Left renal pelvis (tissue), 4 donors: ENCODE measurements around the gene FIGNL2. TPM values are rescaled to one million over a fixed set of nuclear protein-coding genes. Genes with fewer than 3 reads are reported as not detected.

Experiments used
- DNase-seq, 4 donors: peaks; one replicate each; pipeline ENCODE4 v3.0.0-alpha.2; 2013; ENCODE audit warnings: low read depth in 4 of 4, low spot score in 3 of 4
- polyA plus RNA-seq, 4 donors: library from polyadenylated mRNA; unstranded; fragments of 120-200 nt; gene quantifications; one replicate each; pipeline ENCODE4 v1.2.1, GENCODE V29; 2013; ENCODE audit not compliant: insufficient read length in 4 of 4

Gene FIGNL2
- polyA plus RNA-seq, 4 donors, result 2.8 to 5.5 (median 3.9) TPM

DNA sequence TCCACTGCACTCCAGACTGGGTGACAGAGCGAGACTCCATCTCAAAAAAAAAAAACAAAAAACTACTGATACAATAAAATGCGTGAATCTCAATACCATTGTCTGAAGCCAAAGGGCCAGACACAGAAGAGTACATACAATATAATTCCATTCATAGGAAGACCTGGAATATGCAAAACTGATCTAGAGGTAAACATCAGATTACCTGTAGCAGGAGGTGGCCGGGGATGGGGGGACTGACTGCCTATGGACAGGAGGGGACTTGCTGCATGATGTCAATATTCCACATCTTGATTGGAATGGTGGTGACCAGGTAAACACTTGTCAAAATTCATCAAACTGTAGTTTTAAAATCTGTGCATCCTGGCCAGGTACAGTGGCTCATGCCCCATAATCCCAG lies 12.5 kb upstream of the FIGNL2 start:
- no peak for DNase-seq

DNA sequence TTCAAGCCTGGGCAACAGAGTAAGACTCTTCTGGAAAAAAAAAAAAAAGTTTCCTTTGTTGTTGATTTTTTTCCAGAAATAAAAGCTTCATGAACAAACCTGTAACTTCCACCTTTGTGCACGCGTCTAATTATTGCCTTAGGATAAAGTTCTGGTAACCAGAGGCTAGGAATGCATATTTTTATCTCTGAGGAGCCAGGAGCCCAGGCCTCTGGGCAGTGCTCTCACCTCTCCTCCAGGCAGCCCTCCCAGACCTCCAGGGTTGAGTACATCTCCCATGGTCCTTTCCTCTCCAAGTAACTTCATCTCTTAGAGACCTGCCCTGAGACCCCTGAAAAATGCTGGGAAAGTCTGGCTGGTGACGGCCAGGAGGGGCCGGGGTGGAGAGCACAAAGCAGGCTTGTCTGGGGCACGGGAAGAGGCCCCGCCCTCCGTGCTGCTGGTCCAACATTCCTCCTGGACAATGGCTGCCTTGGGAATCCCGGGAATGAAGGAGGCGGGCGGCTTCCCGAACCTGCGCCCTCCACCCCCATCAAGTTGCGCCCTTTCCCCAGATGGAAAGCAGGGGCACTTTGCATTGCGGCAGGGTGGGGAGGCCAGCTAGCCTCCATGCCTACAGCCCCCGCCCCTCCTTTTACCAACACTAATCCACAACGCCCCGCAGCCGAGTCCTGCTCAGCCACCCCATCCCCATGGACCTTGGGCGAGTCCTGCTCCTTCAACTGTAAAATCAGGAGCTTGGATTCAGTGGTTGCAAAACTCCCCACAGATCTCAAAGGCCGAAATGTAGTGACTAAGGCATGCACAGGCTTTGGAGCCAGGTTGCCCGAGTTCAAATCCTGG lies 7.3 kb upstream of the FIGNL2 start:
- DNase-seq, result no peak

DNA sequence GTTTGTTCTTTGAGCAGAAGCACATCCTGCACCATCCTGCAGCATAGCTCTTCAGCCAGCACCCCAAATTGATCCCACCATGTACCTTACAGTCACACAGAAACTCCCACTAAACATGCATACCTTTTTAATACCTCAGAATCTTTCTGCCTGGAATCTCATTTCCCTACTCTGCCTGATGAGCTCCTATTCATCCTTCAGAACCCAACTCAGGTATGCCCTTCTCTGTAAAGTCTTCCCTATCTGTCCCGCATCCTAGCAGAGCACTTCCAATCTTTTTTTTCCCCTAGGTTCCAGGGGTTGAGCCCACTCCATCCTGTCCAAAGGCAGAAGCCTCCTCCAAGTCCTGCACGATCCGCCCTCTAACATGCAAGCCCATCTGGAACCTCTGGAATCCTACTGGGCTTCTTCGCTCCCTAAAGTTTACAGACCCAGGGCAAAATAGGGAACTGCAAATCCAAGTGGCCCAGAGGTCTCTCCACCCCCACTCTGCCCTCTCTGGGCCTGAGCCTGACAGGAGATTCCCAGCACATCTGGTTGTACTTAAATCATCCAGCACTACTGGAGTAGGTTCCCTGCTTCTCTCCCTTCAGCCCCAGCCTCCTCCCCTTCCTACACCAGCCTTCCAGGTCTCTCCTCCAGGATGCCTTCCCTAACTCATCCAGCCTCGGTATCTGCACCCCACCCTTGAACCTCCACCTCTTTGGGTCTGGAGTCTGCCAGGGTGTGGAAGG lies 4.1 kb upstream of the FIGNL2 start:
- DNase-seq, result no peak

DNA sequence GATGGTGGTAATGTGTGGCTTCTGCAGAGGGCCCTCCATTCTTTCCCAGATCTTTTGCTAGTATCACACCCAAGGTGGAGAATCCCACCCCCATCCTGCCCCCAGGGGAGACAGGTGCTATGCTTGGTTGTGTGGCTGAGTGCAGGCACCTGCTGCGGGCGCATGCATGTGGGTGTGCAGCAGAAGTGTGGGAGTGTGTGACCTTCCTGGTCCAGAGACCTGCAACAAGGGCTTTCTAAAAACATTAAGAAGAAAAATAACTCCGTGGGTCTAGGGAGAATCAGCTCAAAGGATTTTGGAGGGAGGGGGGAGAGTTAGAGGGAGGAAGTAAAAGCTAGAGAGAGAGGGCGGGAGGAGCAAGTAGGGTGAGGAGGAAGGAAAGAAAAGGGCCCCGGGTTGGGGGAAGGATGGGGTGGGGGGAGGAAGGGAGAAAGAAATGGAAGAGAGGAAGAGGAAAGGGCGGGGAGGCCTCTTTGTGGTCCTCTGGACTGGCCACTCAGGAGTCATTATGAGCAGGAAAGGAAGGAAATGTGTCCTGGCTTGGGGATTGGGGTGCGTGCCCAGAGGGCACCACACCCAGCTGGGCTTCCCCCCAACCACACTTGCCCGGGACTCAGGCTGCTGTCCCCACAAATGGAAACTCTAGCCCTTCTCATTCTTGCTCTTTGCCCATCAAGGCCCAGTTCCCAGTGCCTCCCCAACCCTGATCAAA lies 3.1 kb upstream of the FIGNL2 start:
- no peak for DNase-seq

DNA sequence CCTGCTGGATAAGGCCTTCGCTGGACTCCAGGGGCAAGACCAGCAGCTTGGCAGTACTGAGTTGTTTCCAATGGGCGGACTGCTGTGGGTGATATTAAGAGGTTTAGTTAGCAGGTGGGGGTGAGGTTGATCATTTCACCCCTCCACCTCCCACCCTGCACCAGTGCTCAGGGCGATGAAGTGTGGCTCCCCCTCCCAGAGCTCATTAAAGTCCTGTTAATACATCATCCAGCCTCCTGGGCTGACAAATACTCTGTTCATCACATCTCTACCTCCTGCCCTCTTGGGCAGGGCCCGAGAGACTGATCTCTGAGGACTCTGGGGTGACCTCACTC lies 2.4 kb upstream of the FIGNL2 start:
- no peak for DNase-seq

DNA sequence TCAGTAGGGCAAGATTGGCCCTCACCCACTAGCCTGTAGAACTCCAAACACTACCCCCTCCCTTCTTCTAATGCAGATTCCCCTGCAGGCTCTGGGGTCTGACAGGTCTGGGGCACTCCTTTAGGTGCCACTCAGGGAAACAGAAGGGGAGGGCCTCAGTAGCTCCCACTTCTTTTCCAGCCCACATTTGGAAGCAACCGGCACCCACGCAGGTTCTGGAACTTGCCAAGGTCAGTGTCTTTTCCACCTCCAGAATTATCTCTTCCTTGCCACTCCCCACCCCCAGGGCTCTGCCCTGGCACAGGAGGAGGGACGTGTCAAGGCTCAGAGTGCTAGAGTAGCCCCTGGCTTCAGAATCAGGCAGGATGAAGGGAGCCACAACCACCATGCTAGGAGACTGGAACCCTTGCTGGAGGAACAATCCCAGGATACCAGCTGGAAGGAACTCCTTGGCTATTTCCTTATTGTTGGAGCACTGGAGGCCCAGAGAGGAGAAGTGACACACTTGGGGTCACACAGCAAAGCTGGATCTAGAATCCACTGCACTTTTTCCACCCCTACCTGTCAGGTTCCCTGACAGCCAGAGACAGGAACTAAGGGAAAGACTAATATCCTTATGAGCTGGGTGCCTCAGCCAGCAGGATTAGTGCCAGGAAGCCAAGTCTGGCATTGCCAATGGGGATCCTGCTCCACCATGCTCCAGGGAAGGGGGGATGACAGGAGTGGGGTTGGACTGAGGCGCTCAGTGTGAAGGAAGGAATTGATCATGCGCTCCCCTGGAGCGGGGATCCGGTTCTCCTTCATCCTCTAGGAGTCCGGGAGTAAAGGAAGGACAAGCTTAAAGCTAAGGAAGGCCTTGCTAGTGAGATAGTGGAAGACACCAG lies 1.8 kb upstream of the FIGNL2 start:
- no peak for DNase-seq

DNA sequence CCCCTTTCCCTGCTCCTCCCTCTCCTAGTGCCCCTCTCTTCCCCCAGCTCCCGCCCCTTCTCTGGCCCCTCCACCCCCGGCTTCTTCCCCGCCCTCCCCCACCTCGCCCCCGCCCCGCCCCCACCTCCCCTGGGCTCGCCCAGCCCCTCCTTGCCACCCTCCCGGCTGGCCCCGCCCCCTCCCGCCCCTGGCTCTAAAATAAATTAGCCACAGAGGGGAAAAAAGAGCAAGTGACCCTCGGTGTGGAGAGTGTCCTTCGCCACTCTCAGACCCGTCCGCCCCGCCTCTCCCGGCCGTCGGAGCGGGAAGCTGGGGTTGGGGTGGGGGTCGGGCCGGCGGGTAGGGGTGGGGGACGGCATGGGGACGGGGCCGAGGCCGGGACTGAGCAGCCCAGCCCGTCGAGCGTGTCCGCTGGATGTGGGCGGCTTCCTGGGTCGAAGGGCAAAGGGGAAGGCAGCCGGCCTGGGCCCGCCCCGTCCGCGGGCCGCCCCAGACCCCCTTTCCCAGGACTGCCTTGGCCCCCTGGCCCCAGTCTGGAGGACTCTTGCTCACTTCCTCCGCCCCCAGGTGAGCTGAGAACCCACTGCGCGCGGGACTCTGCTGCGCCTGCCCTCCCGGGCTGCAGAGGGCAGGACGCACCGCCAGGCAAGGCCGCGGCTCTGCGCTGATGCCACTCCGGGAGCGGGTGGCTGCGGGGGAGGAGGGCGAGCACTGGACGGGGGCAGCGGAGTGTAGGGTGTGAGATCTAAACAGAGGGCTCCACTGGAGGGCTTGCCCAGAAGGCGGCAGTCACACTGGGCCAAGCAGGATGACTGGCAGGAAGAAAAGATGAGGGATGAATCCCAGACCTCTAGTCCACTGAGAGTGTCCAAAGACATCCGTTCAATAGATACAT lies 570 bp upstream of the FIGNL2 start:
- DNase-seq, result no peak

DNA sequence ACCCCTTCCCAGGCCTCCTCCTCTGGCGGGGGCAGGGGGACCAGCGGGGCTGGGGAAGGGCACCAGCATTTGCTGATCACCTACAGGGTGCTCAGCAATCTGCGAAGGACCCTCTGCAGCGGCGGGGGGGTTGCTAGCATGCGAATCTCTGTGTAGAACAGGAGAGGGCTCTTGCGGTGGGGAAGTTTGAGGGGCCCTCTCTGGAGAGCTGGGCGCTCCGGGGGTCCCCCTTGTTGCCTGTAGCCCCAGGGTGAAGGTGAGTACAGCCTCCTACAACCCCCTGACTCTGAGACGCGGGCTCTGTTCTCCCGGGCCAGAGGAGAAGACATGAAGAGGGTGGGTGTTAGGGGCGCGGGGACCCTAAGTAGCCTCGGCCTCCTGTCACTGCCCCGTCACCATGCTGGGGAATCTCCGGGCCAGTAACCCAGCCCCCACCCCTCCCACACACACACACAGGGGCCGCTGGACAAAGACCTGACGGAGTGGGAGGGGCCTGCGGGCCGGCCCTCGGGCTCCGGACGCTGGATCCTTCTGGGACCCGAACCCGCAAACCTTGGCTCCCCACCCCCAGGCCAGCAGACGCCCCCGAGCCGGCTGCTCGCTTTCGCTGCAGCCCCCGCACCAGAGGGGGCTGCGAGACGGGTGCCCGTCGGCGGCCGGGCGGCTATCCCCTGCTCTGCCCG lies 734 bp downstream of the FIGNL2 start:
- no peak for DNase-seq

DNA sequence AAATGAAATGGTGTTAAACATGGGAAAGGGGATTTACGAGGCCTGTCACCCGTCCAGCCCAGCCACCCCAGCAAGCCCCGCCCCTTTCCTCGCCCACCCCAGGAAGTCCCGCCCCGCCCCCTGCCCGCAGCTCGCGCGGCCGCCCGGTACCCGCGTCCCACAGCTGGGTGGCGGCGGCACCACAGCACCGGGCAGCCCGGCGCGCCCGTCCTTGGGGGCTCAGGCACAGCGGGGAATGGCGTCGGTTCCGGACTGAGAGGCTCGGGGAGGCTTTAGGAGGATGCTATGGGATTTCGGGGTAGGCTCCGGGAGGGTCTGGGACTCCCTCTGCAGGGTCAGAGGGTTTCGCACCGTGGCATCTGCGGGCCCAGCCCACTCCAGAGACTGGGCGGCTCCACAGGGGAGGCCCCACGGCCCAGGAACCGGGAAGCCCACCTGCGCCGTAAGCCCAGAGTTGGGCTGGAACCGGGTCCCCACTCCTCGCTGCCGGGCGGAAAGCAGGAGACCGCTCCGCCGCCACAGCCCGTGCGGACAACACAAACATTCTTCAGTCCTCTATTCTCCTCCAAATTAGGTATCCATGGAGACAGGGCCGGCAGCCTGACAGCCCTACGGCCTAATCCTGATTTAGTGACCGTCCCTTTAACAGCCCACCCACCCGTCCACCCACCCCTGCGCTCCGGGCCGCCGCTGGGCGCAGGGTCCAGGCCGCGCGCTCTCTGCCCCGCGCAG lies 1.4 kb downstream of the FIGNL2 start:
- no peak for DNase-seq

DNA sequence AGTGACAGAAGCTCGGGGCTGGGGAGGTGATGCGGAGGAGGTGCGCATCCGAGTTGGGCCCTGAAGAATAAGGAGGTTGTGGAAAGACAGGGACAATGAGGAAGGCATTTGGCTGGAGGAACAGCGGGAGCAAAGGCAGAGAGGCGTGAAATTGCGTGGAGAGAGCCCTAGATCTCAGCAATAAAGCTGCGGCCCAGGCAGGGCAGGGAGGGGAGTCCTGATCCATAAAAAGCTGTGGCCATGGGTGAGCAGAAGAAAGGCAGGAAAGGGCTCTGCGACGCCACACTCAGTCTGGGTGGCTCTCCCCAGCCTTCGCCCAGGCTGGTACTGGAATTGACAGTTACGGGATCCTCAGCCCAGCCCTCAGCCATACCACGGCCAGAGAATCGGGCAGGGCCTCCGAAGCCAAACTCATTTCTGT lies 2.2 kb downstream of the FIGNL2 start:
- DNase-seq, result no peak

DNA sequence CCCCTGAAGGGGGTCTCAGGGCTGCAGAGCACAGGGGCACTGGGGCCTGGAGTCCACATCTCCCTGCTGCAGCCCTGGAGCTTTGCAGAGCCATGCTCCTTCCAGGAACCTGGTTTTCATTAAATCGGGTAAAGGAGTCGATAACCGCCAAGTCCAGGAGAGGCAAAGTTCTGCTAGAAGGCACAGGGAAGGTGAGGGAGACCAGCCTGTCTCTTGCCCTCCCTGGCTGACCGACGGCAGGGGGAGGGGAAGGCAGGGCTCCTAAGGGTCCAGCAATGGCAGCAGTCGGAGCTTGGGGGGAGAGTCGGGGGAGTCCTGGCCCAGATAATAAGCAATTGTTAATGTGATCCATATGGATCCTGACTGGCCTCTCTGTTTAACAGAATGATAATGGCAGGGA lies 3.0 kb downstream of the FIGNL2 start:
- no peak for DNase-seq

DNA sequence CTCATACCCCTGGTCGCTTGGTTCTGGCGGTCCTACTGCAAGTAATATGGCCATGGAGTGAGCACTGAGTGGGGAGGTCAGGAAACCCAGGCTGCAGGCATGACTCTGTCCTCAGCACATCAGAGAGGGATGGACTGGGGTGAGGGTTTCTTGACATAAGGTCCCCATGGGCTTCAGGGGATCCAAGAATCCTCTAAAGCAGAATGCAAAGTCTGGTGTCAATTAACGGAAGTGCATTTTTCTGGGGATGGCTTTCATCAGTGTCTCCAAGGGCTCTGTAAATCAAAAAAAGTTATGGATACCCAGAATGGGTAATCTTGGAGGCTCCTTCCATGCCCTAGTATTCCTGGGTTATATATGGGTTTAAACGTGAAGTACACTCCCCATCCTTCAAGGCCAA lies 3.7 kb downstream of the FIGNL2 start:
- no peak for DNase-seq

DNA sequence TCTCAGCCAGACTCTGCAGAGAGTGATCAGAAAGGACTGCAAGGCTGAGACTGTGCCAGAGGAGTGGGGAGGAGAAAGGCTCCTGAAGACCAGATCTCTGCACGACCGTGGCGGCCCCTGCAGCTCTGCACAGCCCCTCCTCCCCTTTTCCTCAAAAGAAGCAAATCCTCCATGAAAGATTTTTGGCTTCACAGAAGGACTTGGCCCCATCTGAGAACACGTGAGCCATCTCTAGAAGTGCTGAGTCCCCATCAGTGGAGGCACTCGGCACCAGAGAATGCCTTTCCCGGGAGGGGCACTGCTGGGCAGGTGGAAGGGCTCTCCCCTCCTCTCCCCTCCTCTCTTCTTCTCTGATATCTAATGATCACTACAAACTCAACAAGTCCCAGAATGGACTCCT lies 6.8 kb downstream of the FIGNL2 start:
- no peak for DNase-seq

DNA sequence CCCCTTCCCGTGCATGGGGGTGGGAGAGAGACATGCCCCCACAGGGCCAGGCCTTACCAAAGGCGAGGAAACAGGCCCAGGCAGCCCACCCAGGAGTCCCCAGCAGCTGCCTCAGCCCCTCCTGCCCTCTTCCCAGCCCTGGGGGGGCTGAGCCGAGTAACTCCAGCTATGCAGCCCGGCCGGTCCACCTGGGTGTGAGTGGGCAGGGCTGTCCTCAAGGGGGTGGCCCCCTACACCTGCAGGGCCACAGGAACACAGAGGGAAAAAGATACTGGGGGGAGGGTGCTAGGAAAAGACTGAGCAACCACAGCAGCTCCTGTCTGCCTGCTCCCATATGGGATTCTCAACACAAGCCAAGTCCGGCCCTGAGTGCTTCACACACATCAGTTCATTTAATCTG lies 7.6 kb downstream of the FIGNL2 start:
- no peak for DNase-seq

DNA sequence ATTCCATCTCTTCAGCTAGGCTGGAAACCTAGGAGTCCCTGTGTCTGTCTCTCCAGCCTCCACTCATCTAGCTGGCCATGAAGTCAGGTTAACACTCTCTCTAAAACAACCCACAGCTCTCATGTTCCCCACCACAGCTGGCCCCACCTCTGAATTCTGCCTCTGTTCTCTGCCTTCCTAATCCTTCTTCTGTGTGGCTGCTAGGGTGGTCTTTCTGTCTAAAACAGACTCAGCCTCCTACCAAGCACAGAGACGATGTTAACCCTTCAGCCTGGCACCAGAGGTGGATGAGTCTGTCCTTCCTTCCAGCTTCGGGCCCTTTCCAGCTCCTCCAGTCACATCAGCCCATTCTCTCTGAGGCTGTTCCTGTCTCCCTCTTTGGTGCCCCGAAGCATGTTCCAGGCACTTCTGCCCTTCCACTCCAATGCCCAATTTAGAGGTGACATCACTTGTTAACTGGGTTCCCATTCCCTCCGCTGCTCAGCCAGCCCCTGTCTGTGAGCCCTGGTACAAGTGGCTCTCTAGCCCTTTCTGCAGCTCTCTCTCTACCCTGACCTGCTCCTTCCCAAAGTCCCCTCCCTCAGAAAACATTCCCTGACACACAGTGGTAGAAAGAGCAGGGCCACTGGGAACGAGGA lies 9.1 kb downstream of the FIGNL2 start:
- no peak for DNase-seq

DNA sequence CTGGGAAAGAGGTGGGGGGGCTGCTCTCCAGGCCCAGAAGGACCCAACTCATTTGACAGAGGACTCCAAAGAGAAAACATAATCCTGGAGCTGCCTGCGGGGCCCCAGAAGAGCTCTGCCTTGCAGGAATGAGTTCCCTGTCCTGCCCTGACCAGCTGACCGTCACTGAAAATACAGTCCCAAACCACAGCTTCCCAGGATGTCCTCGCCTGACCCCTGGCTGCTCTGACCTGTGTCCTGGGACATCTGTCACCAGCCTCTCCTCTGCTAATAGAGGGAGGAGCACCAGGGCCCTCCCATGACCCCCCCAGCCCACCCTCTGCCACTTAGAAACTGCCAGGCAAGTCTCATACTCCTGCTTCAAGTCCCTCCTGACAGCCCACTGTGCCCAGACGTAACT lies 9.8 kb downstream of the FIGNL2 start:
- DNase-seq, result no peak

DNA sequence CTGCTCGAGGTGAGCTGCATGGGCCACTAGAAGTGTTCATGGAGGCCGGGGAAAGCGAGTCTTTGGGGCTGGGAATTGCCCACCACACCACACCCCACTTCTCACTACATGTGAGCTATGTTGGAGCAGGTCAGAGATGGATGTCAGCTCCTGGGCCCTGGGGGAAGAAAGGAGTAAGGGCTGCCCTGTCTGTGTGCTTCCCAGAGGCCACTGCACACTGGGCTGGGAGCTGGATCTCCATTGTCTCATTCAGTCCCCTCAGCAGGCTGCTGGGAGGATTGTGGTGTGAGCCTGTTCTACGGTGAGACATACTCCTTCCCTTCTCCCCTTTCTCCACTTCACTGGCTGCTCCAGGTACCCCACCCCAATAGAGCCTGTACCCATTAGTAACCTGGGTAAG lies 10.5 kb downstream of the FIGNL2 start:
- DNase-seq, result no peak

DNA sequence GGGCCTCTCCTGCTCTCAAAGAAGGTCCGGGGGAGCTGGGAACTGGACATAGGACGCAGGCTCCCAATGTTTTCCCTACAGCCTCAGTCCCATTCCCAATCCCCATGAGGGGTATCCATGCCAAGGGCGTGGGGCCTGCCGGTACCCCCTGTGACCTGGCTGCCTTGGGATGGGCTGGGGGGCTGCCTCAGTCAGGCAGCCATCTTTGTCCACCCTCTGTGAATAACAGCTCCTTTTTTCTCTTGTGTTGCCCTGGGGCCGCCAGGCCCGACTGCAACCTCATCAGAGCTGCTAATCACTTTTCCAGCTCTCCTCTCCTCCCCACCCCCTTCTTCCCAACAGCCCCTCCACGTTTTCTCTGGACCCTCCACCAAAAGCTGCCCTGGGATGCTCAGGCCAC lies 11.2 kb downstream of the FIGNL2 start:
- DNase-seq, result no peak
